GM18517 (cell line): Measurements from ENCODE around the gene RSPRY1.

ENCODE experiments used
- ATAC-seq: cut with Tn5 transposase; IDR thresholded peaks from one replicate; pipeline ENCODE4 v1.9.1; 2021; ENCODE audit warnings: mild to moderate bottlenecking, moderate library complexity; ENCODE audit not compliant: unreplicated experiment

The RSPRY1 gene

GRCh38 chr16:57152096-57153093 lies 33.7 kb upstream of the RSPRY1 start:
- no peak for ATAC-seq

- ATAC-seq, result no peak
Observed at GRCh38 chr16:57153841-57154240, 32.3 kb upstream of the RSPRY1 start.

DNA sequence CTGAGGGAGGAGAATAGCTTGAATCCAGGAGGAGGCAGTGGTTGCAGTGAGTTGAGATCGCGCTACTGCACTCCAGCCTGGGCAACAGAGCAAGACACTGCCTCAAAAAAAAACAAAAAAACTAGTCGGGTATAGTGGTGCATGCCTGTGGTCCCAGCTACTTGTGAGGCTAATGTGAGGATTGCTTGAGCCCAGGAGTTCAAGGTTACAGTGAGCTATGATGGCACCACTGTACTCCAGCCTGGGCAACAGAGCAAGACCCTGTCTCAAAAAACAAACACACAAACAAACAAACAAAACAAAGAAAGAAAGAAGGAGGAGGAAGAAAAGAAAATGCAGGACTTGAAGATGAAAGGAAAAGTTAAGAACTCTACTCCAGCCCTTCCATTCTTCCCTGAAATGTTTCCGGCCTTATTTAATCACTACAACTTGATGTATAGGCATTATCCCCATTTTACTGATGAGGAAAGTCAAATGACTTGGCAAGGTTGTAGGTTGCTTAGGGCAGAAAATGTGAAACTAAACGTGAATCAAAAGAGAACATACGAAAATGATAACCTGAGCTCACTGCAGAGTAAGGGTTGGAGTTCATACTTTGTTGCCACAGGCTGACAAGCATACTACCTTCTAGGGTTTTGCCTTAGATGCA lies 30.3 kb upstream of the RSPRY1 start:
- ATAC-seq, result no peak

DNA sequence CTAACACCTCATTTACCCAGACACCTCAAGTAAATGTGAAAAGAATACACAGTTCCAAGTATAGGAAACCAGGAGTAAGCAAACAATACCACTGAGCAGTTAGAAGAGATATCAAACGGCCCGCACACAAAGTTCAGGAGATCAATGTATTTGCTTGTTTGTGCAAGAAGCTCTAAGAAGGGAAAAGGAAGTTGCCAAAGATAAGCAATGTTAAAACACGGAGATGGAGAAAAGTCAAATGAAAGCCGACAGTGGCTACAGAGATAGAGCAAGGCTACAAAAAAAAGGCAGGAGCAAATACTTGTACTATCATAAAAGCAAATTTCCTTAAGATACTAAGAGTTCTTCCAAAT lies 29.8 kb upstream of the RSPRY1 start:
- no peak for ATAC-seq

DNA sequence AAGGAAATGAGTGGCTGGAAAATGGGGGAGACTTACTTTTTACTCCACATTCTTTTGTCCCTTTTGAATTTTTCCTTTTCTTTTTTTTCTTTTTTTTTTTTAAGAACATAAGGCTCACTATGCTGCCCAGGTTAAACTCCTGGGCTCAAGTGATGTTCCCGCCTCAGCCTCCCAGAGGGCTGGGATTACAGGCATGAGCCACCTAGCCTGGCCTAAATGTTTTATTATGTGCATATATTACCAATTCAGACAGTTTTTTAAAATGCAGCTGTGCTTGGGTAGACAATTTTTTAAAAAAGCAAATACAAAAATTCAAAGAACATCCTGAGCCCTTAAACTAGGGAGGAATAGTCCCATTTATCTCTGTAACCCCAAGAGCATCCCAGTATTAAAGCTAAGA lies 28.6 kb upstream of the RSPRY1 start:
- ATAC-seq, result no peak

DNA sequence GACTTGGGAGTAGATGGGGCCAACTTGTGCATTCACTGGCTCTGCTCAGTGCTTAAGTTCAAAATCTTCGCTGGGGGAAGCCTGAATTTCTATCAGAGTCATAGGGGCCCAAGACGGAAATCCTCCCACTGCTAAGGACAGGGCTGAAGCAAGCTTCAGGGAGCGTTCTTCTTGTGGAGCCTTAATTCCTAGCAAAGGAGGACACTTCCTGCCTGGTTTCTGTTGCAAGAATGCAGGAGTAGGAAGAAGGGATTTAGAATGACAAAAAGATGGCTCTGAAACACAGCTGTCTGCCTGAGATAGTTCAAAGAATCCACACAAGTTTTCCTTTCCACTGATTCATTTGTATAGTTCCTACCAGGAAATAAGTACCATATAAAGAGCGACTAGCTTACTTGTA lies 26.7 kb upstream of the RSPRY1 start:
- no peak for ATAC-seq

DNA sequence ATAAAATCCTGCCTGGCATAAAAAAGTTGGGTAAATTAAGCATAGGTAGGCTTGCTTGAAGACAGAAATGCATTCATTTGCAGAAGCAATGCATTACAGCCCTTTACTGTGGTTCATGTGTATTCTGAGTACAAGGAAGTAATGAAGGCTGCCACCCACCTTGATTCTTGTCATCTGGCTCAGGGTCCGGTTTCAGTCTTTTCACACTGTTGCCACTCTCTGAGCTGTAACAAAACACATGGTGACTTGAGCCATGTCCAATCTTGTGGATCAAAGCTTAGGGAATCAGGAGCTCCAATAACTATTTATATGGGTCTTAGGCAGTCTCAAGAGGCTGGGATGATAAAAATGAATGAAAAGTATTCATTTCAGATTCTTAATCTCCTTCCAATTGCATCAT lies 22.3 kb upstream of the RSPRY1 start:
- ATAC-seq, result no peak

GRCh38 chr16:57165483-57165882 lies 20.6 kb upstream of the RSPRY1 start:
- no peak for ATAC-seq

- no peak for ATAC-seq
Observed at GRCh38 chr16:57165938-57166337, 20.2 kb upstream of the RSPRY1 start.

GRCh38 chr16:57166451-57166850 lies 19.7 kb upstream of the RSPRY1 start:
- no peak for ATAC-seq

DNA sequence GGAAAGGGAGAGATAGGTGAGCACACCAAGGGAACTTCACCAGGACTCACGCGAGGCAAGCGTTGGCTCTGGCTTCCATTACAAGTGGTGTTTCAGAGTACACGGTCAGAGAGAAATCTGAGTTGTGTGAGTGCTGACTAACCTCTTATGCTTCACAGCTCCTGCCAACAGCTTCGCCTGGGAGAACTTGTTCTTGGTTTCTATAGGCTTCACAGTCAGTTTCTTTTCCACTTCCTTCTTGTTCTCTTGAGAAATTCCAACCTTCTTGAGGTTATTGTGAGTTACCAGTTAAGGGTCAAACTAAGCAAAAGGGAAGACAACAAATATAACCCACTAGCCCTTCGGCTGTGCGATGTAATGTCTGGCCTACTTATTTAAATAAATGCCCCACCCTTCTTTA lies 19.2 kb upstream of the RSPRY1 start:
- ATAC-seq, result no peak

DNA sequence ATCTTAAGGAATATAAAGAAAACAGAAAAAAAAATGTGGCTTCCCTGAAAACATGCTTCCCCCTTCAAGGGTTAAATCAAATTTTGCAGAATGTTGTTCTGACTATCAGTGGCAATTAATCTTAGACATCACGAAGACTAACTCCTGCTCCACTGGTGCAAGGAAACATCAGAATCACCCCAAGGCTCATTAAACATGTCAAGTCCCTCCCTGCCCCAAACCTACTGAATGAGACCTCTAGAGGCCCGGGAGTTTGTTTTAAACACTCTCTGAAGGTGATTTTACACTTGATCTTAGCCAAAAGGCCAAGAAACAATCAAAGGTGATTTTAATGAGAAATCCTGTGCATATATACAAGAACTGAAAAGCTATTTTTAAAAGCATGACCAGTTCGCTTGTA lies 18.6 kb upstream of the RSPRY1 start:
- no peak for ATAC-seq

DNA sequence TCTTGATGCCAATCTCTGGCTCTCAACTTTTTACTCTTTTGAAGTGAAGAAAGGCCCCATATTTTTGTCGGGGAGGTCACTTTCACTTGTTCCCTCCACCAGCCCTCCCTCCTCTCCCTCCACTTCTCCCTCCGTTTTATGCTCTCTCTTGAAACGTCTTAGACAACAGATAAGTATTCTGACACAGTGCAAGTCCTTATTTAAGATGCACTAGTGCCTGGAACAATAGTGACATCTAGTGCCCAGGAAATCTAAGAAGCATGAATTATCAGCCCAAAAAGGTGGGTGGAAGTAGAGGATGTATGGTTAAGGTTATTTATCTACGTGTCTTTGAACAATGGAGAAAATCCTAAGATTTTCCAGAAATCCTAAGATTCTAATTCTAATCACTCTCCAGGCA lies 18.2 kb upstream of the RSPRY1 start:
- no peak for ATAC-seq

GRCh38 chr16:57169327-57169726 lies 16.8 kb upstream of the RSPRY1 start:
- no peak for ATAC-seq

- no peak for ATAC-seq
Observed at GRCh38 chr16:57172721-57173290, 13.3 kb upstream of the RSPRY1 start.

DNA sequence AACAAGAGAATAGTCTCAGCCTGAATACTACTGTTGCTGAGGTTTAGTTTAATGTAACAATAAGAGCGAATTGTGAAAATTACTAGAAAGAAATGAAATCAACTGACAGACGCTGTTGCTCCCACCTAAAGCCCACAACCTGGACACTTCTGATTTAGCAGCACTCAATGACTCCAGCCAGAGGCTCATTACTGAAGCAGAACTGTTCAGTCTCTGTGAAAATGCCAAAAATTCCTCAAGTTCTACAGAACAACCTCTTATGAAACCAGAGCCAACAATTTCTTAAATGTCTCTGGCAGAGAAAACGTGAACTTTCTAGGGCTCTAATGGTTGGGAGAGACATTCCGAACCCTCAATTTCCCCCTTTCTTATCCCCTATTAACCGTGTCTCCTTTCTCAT lies 10.2 kb upstream of the RSPRY1 start:
- ATAC-seq, result no peak

DNA sequence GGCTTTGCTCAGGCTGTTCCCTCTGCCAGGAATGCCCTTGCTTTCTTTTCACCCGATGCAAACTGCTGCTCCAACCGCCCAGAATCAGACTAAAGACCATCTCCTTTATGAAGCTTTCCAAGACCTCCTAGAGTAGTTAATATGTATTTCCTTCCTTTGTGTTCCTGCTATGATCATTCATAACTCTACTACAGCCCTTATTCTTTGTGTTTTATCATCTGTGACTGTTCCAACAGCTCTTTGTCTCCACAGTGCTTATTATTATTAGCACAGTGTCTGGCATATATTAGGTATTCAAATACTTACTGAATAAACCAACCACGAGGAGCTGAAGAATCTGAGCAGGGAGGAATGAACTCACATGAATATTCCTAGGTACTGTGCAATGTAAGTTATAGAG lies 7.9 kb upstream of the RSPRY1 start:
- no peak for ATAC-seq

DNA sequence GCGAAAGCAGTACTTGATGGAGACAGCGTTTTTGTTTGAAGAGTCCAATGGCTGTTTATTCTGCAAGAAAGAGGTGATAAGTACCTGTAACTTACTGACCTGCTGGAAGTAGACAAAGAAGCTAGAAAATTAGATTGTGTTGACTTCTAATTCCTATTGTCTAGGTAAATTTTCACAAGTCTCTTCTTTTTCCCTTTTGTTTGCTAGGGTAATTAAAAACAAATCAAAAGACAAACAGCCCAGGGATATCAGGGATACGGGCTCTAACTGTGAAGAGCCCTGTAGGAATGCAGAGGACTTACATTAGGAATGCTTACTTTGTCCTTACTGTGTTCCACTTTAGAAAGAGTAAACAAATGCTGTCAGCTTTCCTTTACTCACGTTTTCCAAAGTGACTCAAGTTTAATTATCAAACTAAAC lies 7.3 kb upstream of the RSPRY1 start:
- no peak for ATAC-seq

DNA sequence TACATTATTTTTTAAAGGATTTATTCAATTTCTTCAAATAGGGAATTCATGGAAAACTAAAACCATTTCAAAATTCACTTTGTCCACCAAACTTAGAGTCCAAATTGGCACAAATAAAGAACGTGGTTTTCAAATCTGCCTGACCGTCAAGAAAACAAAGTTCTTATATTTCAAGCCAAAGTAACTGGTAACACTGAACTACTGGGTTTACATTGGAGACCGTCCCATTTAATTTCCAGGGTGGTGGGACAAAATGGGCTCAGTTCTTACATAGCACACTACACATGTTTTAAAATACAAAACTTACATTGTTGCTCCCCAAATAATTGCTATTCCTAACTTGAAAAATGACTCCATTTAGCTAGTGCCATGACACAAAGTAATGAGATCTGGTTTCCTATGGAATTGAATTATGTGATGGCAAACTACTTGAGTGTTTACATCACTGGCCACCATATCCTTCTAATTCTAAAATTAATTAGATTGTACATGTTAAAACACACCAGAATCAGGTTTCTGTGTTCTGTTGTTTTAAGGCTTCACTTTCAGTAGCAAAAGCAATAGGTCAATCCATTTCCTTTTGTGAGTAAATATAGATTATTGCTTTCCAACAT lies 6.8 kb upstream of the RSPRY1 start:
- ATAC-seq, result no peak

DNA sequence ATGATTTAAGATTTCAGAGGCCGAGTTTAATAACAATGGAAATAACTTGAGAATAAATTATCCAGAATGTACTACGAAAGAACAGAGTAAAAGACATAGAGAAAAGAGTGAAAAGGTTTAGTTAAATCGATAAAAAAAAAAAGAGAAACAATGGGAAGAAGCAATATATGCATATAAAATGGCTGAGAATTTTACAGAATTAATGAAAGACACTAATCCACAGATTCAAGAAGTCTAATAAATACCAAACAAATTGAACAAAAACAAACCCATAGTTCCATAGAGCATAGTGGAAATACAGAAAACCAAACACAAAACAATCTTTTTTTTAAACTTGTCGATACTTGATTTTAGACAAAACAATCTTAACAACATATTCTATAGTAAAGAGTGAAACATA lies 2.0 kb upstream of the RSPRY1 start:
- no peak for ATAC-seq

GRCh38 chr16:57184887-57185445 lies 1.2 kb upstream of the RSPRY1 start:
- ATAC-seq, result no peak
